Transverse colon (tissue), 4 donors: Measurements from ENCODE around the gene CPZ.

Experiments
- CTCF ChIP-seq, 5 experiments: fragments of 200-600 bp in 3 of 5; fragments of 450-650 bp in 2 of 5; sonication (generic) in 3 of 5; IDR thresholded peaks; 1 replicate in 2 of 5; 2 replicates in 3 of 5; pipeline ENCODE4 v1.5.1; 2016 to 2017; ENCODE audit warnings: antibody characterized with exemption in 5 of 5, inconsistent platforms in 3 of 5, mild to moderate bottlenecking in 2 of 5, moderate library complexity in 1 of 5
- POLR2A ChIP-seq: fragments of 450-650 bp; IDR thresholded peaks from one replicate; pipeline ENCODE4 v1.6.1; 2016; ENCODE audit warnings: antibody characterized with exemption, mild to moderate bottlenecking, moderate library complexity
- POLR2AphosphoS5 ChIP-seq, 3 donors: sonication (generic); formaldehyde crosslinking; IDR thresholded peaks; one replicate each; pipeline ENCODE4 v1.6.1; 2016; ENCODE audit warnings: antibody characterized with exemption in 3 of 3

GRCh38 chr4:8589823-8590545, 2.6 kb upstream of the CPZ start:
- TF ChIP-seq CTCF (IDR thresholded peaks at IDR 0.05), result no peak
- TF ChIP-seq POLR2A, result no peak
- TF ChIP-seq POLR2AphosphoS5 (IDR thresholded peaks at IDR 0.05), result no peak
